Calu3 (cell line): ENCODE measurements around the gene FARS2. TPM values are rescaled to one million over a fixed set of nuclear protein-coding genes. Genes with fewer than 3 reads are reported as not detected.

Experiments used
- BruUV-seq: library from RNA; stranded (reverse); fragments of 400-500 nt; replicated peaks from 2 replicates; lab custom pipeline; 2021; lab: Mats Ljungman, UMichigan
- CTCF ChIA-PET: fragments of 300-600 bp; sonication (Branson Sonifier 250); formaldehyde crosslinking; loops from one replicate; lab custom pipeline; 2022; ENCODE audit warnings: antibody characterized with exemption; lab: Charles Lee
- DNase-seq: peaks from one replicate; pipeline ENCODE4 v3.0.0; 2022
- H3K27ac Mint-ChIP-seq: one replicate; pipeline ENCODE4 v1.8.0; 2022; ENCODE audit warnings: mixed read lengths; ENCODE audit not compliant: unreplicated experiment
- H3K27me3 Mint-ChIP-seq: one replicate; pipeline ENCODE4 v1.8.0; 2022; ENCODE audit warnings: mixed read lengths; ENCODE audit not compliant: unreplicated experiment
- H3K36me3 Mint-ChIP-seq: one replicate; pipeline ENCODE4 v1.8.0; 2022; ENCODE audit warnings: mild to moderate bottlenecking, moderate library complexity, mixed read lengths; ENCODE audit not compliant: insufficient read depth, unreplicated experiment
- H3K4me1 Mint-ChIP-seq: one replicate; pipeline ENCODE4 v1.8.0; 2022; ENCODE audit warnings: mild to moderate bottlenecking, low read depth, mixed read lengths; ENCODE audit not compliant: unreplicated experiment
- H3K4me3 Mint-ChIP-seq: one replicate; pipeline ENCODE4 v1.8.0; 2022; ENCODE audit warnings: mild to moderate bottlenecking, low read depth, moderate library complexity, mixed read lengths; ENCODE audit not compliant: unreplicated experiment
- H3K9me3 Mint-ChIP-seq: one replicate; pipeline ENCODE4 v1.8.0; 2022; ENCODE audit warnings: low read depth, mixed read lengths; ENCODE audit not compliant: unreplicated experiment
- intact Hi-C: fragments of 100-400 bp; cut with micrococcal nuclease; formaldehyde crosslinking; loops from one replicate; pipeline ENCODE4 v1.10.0; 2022; ENCODE audit not compliant: unreplicated experiment
- total RNA-seq: library from RNA; stranded (reverse); gene quantifications from 2 replicates; pipeline ENCODE4 v1.2.3, GENCODE V29; 2022
- TF ChIP-seq, protein P1 (sequence below): fragments of 200-600 bp; IDR thresholded peaks from one replicate; pipeline ENCODE4 v1.8.0; 2022; ENCODE audit warnings: antibody characterized with exemption; ENCODE audit not compliant: unreplicated experiment

Gene FARS2
- total RNA-seq, 1 experiment from 2014 or later, result 13.4 TPM

DNA sequence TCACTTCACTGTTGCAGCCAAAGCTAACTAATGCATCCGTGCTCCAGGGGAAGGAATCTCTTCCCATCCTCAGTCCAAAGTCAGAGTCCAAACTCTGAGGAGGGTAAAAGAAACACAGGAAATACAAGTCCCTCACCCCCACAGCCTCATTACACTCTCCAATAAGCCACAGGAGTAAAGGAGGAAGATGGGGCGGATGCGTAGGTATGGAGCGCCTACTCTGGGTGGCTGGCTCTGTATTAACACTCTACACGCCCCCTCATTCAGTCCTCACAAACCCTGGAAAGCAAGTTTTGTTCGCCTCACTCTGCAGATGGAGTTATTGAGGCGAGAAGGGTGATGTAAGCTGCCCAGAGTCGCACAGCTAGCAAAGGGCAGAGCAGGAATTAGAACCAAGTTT, 502.6 kb downstream of the FARS2 start:
- intact Hi-C loops, result no loop called here
- Mint-ChIP-seq H3K9me3 (peaks cover 4% of the 10 kb centered on the region), H3K27me3 (no peaks in the 10 kb centered on the region), H3K27ac (no peak overlapping the region), H3K4me3 (no peak overlapping the region), H3K4me1 (no peaks in the 10 kb centered on the region), H3K36me3 (peaks cover 4% of the 10 kb centered on the region)
- CTCF ChIA-PET, result no interaction called here
- TF ChIP-seq, protein P1, sequence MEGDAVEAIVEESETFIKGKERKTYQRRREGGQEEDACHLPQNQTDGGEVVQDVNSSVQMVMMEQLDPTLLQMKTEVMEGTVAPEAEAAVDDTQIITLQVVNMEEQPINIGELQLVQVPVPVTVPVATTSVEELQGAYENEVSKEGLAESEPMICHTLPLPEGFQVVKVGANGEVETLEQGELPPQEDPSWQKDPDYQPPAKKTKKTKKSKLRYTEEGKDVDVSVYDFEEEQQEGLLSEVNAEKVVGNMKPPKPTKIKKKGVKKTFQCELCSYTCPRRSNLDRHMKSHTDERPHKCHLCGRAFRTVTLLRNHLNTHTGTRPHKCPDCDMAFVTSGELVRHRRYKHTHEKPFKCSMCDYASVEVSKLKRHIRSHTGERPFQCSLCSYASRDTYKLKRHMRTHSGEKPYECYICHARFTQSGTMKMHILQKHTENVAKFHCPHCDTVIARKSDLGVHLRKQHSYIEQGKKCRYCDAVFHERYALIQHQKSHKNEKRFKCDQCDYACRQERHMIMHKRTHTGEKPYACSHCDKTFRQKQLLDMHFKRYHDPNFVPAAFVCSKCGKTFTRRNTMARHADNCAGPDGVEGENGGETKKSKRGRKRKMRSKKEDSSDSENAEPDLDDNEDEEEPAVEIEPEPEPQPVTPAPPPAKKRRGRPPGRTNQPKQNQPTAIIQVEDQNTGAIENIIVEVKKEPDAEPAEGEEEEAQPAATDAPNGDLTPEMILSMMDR, result no peak
- DNase-seq, result no peak
- BruUV-seq, result no TSS peak

DNA sequence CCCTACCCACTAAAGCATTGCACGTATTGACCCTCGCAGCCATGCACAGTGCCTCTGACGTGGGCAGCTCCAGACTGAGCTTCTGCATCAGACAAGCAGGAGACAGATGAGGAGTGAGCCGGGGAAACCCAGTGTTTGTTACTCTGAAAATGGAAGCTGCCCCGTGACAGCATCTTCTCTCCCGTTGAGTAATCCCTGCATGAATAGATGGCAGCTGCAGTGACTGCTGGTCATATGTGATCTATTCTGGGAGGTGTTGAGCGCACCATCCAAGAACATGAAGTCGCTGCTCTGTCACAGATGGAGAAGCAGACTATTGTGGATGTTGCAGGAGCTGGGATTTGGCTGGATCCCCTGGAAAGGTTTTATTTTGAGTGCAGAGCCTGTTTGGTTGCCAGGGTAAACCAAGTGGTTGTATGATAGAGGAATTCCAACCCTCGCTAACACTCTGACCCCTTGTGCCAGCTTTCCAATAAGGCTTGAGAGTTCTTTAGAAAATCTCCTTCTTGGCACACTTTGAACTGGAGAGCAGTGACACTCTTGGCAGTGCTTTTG, 503.2 kb downstream of the FARS2 start:
- Mint-ChIP-seq H3K9me3 (peaks cover 4% of the 10 kb centered on the region), H3K4me3 (no peak overlapping the region), H3K36me3 (peaks cover 4% of the 10 kb centered on the region), H3K27ac (no peak overlapping the region), H3K4me1 (no peaks in the 10 kb centered on the region), H3K27me3 (no peaks in the 10 kb centered on the region)
- intact Hi-C loops, result no loop called here
- CTCF ChIA-PET, result interaction anchor here (0.6 kb wide), 1 partner anchor 244 kb away, joined by 3 read pairs; no protein-coding TSS in a partner anchor
- no peak for DNase-seq
- TF ChIP-seq, protein P1, result no peak
- BruUV-seq, result no TSS peak

DNA sequence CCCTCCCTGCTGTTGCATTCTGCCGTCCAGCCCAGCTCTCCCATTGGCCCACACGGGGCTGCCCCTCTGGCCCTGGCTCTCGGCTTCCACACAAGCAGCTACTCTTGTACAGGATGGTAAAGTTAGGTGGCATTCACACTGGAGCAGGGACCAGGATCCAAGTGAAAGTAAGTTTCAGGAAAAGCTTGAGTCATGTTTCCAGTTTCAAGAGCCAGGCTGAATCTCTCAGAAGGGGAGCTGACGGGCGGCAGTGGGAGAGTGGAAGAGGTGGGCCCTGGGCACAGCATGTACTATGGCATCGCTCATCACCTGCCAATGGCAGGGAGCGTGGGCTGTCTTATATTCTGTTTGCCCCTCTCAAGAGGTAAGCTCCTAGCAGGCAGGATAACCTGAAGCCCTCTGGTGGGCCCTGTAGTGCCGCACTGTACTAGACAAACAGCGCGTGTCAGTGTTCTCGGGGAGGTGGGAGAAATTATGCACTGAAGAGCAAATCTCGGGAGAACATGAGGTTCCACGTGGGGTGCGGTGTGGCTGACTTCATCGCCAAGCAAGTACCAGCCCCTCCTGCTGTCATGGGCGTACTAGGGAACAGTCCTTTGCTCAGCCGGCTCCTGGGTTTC, 503.9 kb downstream of the FARS2 start:
- CTCF ChIA-PET, result no interaction called here
- intact Hi-C loops, result no loop called here
- DNase-seq, result no peak
- Mint-ChIP-seq H3K36me3 (peaks cover 4% of the 10 kb centered on the region), H3K4me1 (no peaks in the 10 kb centered on the region), H3K27ac (no peak overlapping the region), H3K27me3 (no peaks in the 10 kb centered on the region), H3K4me3 (no peak overlapping the region), H3K9me3 (peaks cover 4% of the 10 kb centered on the region)
- no TSS peak for BruUV-seq
- TF ChIP-seq, protein P1, result no peak

DNA sequence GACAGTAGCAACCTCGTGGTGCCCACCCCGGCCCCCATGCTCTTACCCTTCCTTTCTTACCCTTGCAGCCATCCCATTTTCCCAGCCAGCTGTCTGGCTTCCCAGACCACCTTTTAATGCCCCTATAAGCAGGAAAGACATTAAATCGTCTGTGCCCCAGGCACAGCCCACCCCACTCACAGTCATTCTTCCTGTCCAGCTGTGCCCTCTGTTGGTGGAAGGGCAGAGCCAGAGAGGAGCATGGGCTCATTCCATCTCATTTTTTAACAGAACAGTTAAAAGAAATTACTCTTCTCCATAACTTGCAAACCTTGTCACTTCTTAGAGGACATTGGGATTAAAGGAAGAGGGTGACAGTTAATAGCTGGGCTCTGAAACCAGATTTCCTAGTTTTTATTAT, 504.9 kb downstream of the FARS2 start:
- no peaks in the 10 kb centered on the region for H3K27me3 Mint-ChIP-seq

More for the DNA sequence above, 504.9 kb downstream of the FARS2 start:
- peaks cover 4% of the 10 kb centered on the region for H3K9me3 Mint-ChIP-seq
- H3K4me3 Mint-ChIP-seq, result no peak overlapping the region
- peaks cover 7% of the 10 kb centered on the region for H3K36me3 Mint-ChIP-seq
- TF ChIP-seq, protein P1, result no peak
- H3K4me1 Mint-ChIP-seq, result no peaks in the 10 kb centered on the region
- no peak for DNase-seq
- BruUV-seq, result no TSS peak
- CTCF ChIA-PET, result no interaction called here
- no peak overlapping the region for H3K27ac Mint-ChIP-seq
- intact Hi-C loops, result no loop called here
